ENCODE data around the gene DUSP12. TPM values are rescaled to one million over a fixed set of nuclear protein-coding genes. Genes with fewer than 3 reads are reported as not detected.
A peak's percentile ranks its signal among the peaks of the same experiment; 100 is the strongest.
"Not testable (repeated sequence)": the region's sequence is repeated elsewhere in the genome, so short reads cannot be mapped to it uniquely, and the experiment has no call there.

Gene DUSP12
- 4.8 TPM for total RNA-seq

GRCh38 chr1:161749509-161750407 is at the start of gene DUSP12:
Gene DUSP12, plus strand, starts transcription at chr1:161749786. Its CDS starts 16 bp downstream, at chr1:161749802.
- ATAC-seq: peak; percentile 99

GRCh38 chr1:161702250-161702649 is 47.3 kb upstream of the DUSP12 start:
- no peak for DNase-seq (ENCODE audit: low spot score)
- ATAC-seq: peak; percentile 60

More at GRCh38 chr1:161749509-161750407, at the start of gene DUSP12:
- peak; percentile 90 for DNase-seq (ENCODE audit: low spot score)

- ATAC-seq: no peak
Measured at GRCh38 chr1:161705537-161705936, 44.0 kb upstream of the DUSP12 start.

GRCh38 chr1:161706113-161706481 is 43.5 kb upstream of the DUSP12 start:
- no peak for ATAC-seq
- no peak for DNase-seq (ENCODE audit: low spot score)

More at GRCh38 chr1:161705537-161705936, 44.0 kb upstream of the DUSP12 start:
- DNase-seq (ENCODE audit: low spot score): no peak

GRCh38 chr1:161706482-161707347 is 42.9 kb upstream of the DUSP12 start, which contains the start of gene FCRLA:
Gene FCRLA, plus strand, starts transcription at chr1:161707229. Its CDS starts 36 bp downstream, at chr1:161707265.
- no peak for ATAC-seq
- no peak for DNase-seq (ENCODE audit: low spot score)

- no peak for DNase-seq (ENCODE audit: low spot score)
- ATAC-seq: no peak
Measured at GRCh38 chr1:161707503-161707902, 42.1 kb upstream of the DUSP12 start.

- ATAC-seq (no peak), DNase-seq (ENCODE audit: low spot score) (no peak)
Measured at GRCh38 chr1:161709373-161709772, 40.2 kb upstream of the DUSP12 start.

GRCh38 chr1:161710560-161710959 is 39.0 kb upstream of the DUSP12 start:
- ATAC-seq: no peak
- DNase-seq (ENCODE audit: low spot score): no peak

- no peak for DNase-seq (ENCODE audit: low spot score)
- no peak for ATAC-seq
Measured at GRCh38 chr1:161718559-161719324, 30.8 kb upstream of the DUSP12 start.

GRCh38 chr1:161719325-161719611 is 30.3 kb upstream of the DUSP12 start:
- DNase-seq (ENCODE audit: low spot score) (no peak), ATAC-seq (no peak)

- ATAC-seq: no peak
- no peak for DNase-seq (ENCODE audit: low spot score)
Measured at GRCh38 chr1:161720422-161720821, 29.2 kb upstream of the DUSP12 start.

- DNase-seq (ENCODE audit: low spot score) (no peak), ATAC-seq (no peak)
Measured at GRCh38 chr1:161720956-161721737, 28.4 kb upstream of the DUSP12 start, which contains the start of gene FCRLB. Gene FCRLB, plus strand, starts transcription at chr1:161721544. Its CDS starts 1,129 bp downstream, at chr1:161722673.

GRCh38 chr1:161721738-161722343 is 27.7 kb upstream of the DUSP12 start:
- ATAC-seq: no peak
- DNase-seq (ENCODE audit: low spot score): no peak

GRCh38 chr1:161722406-161722805 is 27.2 kb upstream of the DUSP12 start:
- no peak for DNase-seq (ENCODE audit: low spot score)
- no peak for ATAC-seq

- ATAC-seq (no peak), DNase-seq (ENCODE audit: low spot score) (no peak)
Measured at GRCh38 chr1:161723459-161724141, 26.0 kb upstream of the DUSP12 start.

GRCh38 chr1:161725258-161725907 is 24.2 kb upstream of the DUSP12 start:
- ATAC-seq; DNase-seq (ENCODE audit: low spot score): not testable (repeated sequence)

- peak; percentile 50 for ATAC-seq
- no peak for DNase-seq (ENCODE audit: low spot score)
Measured at GRCh38 chr1:161725908-161726472, 23.6 kb upstream of the DUSP12 start.

Data from left lobe of liver (tissue), 2 donors.